GOT3 (cell line): ENCODE data around the gene HOXD13.

Experiments used
- DNase-seq: peaks from one replicate; lab custom pipeline; 2025; ENCODE audit warnings: mixed read lengths; lab: John Stamatoyannopoulos, UW

Gene HOXD13

GRCh38 chr2:176092270-176093144 lies at the start of gene HOXD13:
TSS of gene HOXD13 (plus strand) at chr2:176092721. CDS start at chr2:176092891, 170 bp downstream.
- DNase-seq = no peak

DNA sequence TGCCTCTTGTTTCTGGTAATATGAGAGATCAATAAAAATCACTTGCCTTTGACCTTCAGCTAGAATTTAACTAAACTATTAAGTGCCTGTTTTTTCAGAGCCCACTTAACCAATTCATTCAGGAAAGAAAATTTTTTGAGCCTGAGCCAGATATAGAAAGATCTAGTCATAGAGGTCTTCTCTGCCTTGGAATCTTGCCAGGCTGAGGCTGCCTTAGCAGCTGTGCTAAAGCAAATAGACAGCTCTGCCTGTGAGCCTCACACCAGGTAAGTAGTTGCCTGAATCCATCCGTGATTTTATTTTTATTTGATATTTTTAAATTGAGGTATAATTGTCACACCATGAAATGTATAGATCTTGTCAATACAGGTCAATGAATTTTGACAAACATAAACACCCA lies 36.1 kb upstream of the HOXD13 start:
- no peak for DNase-seq

DNA sequence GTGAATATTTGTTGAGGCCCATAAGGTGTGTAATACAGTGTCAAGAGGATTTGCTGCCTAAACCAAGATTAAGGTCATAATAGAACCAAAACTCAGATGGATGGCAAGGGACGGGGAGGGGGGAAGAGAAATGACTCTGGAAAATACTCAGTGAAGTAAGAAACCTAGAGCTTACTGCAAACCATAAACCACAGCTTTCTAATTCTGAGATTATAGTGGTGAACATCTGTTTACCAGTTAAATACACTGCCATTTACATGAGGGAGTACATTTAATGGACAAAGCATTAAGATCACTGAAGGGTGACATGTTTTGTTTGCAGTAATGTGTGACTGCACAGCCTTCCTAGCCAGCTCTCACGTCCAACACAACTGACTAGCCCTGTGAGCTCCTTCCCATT lies 28.6 kb upstream of the HOXD13 start:
- DNase-seq = no peak

- no peak for DNase-seq
Observed at GRCh38 chr2:176066645-176067588, 25.6 kb upstream of the HOXD13 start.

DNA sequence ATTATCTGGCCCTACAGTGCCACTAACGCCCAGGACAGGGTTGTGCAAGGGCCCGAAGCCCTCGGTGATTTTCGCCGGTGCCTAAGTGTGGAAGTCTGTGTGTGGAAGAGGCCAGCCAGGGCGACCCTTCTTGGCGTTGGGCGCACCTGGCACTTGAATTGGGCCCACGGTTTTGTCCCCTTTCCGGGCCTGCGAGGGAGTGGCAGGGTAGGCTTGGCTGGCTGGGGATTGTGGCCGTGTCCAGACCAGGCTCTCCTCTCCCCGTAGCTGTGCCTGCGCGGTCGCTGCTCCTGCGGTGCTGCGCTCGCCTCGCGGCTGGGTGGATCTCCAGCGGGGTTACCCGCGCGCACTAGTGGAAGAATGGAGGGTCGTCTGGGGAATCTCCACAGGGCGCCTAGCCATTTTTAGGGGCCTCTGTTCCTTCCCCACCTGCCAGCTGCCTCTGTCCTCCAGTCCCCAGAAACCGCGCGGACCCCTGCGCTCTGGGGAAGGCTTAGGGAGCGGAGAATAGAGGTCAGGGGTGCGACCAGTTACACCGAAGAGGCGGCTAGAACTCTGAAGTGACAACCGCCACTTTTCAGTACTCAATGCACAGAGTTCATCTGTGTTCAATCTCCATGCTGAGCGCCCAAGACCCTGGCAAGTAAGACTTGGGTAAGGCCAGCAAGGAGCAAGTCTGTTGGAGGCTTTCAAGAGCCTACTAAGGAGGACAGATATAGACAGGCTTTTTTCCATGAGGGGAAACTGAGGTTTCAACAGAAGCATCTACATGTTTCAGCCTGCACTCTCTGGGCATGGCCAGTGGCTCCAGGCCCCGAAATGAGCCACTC lies 24.7 kb upstream of the HOXD13 start:
- no peak for DNase-seq

DNA sequence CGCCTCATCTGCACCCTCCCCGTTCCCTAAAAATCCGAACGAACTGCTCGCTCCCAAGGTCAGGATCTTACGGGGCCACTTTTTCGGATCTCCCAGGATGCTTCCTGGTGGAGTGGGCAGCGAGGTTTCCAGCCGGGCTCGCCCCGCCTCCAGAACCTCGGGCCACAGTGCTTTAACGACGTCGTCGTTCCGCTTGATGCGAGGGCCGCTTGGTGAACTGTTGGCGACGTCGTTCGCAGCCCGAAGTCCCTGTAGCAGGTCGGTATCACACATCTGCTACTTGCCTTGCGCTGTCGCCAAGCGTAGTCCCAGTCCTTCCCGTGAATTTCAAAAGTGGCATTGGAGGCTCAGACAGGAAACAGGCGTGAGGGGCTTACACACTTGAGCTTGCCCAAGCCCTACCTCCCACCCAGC lies 24.1 kb upstream of the HOXD13 start:
- no peak for DNase-seq

DNA sequence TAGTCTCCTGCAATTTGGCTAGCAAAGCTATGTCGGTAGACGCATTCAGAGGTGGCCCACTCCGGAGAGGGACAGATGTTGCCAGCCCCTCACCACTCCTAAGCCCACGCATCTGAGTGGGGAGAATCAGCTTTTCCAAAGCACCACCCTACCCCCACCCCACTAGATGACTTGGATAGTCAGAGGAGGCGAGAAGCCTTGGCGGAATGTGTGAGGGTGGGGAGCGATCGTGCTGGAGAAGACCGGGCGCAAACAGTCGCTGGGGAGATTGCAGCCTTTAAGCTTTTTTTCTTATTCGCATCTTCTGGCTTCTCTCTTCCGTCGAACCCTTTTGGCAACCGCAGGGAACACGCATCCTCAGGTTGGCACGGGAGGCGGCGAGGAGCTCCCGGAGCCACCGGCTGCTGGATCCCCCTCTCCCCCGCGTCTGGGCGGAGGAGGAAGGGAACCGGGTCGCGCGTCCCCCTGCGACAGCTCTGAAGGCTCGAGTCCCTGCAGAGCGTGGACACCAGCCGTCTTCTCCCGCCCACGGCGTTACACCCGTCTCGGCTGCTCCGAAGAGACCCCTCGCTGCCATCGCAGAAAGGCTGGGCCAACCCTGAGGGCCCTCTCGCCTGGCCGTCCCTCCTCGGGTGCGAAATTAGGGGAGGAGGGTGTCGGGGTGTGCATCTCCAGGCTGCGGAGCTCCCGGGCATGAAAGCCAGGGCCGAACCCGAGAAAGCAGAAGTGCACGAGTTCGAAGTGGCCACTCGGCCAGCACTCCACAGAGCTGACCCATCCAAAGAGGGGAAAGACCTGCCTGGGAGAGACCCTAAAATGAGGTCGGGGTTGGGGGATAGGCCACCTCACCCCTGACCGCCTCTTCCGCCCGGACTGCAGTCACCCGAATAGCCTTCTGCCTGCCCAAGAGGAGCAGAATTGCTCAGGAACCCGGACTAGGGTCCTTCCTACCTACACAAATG lies 20.9 kb upstream of the HOXD13 start:
- DNase-seq = no peak

DNA sequence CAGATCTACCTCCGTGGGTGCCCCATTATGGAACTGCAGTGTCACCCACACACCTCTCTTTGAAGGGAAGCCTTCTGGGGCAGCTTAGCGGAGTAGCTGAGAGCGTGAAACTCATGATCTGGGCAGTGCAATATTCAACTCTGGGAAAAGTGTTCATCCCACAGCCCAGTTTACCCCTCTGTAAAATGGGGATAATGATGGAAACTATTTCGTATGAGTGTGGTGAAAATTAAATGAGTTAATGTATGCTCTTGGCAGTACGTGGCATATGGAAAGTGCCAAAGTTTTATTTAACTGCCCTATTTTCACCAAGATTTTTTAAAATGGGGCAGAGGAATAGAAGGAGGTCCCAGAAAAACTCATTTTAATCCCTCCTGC lies 20.2 kb upstream of the HOXD13 start:
- no peak for DNase-seq

GRCh38 chr2:176072951-176073904 lies 19.3 kb upstream of the HOXD13 start:
- no peak for DNase-seq

- DNase-seq = no peak
Observed at GRCh38 chr2:176074919-176075425, 17.5 kb upstream of the HOXD13 start.

GRCh38 chr2:176075481-176075880 lies 17.0 kb upstream of the HOXD13 start:
- DNase-seq = no peak

DNA sequence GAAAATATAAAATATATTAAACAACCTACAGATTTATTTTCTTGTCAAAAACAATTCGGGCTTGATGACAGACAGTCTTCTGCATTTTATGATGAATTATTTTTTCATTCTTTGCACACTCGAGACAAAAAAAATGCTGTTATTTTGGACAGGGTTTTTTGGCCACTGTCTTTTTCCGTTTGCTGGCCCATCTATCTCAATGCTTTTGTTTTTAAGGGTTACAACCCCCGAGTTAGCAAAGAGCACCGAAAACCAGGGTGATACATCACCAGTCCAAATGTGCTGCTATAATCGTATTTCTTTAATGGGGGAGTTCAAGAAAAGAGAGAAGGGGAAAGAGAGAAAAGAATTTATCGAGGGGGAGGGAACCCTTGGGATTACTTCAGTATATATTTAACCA lies 16.5 kb upstream of the HOXD13 start:
- DNase-seq = no peak

DNA sequence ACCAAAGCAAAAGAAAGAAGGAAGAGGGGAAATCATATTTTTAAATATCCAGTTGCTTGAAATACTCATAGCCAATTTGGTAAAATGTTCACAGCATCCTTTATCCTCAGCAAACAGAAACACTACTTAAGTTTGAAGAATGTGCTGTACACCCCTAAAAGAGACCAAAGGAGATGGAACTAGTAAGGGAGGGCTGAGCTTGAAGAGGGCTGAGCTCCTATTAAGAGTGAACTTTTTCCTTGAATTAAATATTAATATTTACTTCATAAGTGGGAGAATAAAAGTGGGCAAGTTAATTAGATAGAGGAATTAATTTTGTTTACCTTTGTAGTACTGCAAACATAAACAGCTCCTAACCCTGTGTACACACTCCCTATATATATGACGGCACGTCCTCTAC lies 15.7 kb upstream of the HOXD13 start:
- DNase-seq = no peak

- DNase-seq = no peak
Observed at GRCh38 chr2:176078541-176079284, 13.8 kb upstream of the HOXD13 start.

GRCh38 chr2:176079285-176079830 lies 13.2 kb upstream of the HOXD13 start:
- no peak for DNase-seq

- no peak for DNase-seq
Observed at GRCh38 chr2:176079831-176080539, 12.5 kb upstream of the HOXD13 start.

DNA sequence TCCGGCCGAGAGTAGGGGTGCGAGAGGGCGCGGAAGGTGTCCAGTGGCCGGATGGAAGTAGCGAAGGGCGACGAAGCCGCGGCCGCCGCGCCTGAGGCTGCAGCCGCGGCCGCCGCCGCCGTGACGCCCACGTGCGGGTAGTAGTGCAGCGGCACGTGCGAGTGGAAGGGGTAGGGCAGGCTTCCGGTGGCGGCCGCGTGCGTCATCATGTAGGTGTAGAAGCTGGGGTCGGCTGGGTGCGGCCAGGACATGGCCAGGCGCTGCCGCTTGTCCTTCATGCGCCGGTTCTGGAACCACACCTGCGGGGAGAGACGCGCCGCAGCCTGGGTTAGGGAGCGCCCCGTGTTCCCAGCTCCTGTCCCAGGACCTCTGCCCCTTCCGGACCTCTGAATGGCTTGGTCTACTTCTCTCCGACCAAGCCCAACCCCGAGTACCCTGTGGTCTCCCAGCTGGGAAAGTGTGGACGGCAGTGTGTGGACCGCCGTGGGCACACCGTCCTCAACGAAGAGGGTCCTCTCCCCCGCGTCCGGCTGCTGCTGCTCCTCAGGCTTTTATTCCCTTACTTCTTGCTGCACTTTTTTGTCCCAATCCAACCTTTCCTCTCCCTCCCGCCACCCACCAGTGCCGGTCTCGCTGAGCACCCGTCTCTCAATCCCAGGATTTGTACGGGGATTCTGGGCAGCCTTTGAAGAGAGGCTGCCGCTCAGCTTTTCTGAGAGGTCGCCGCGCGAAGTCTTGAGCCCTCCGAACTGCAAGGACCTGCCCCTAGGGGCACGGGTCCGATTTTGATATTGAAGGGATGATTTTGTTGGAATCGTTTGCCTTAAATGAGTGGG lies 11.8 kb upstream of the HOXD13 start:
- DNase-seq = no peak
